Measurements from ENCODE around the gene SLIT3. TPM values are rescaled to one million over a fixed set of nuclear protein-coding genes. Genes with fewer than 3 reads are reported as not detected.
"Not testable (repeated sequence)": the region's sequence is repeated elsewhere in the genome, so short reads cannot be mapped to it uniquely, and the experiment has no call there.

SLIT3 gene
- polyA plus RNA-seq, 6 donors from 2014 or later = not detected

DNA sequence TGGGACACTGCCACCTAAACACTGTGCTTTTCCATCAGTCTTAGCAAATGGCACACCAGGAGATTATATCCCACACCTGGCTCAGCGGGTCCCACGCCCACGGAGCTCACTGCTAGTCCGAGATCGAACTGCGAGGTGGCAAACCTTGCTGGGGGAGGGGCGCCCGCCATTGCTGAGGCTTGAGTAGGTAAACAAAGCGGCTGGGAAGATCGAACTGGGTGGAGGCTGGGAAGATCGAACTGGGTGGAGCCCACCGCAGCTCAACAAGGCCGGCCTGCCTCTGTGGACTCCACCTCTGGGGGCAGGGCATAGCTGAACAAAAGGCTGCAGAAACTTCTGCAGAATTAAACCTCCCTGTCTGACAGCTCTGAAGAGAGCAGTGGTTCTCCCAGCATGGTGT, 670.0 kb downstream of the SLIT3 start:
- not testable (repeated sequence) for H3K4me1 Mint-ChIP-seq; DNase-seq; H3K27ac Mint-ChIP-seq; H3K4me3 Mint-ChIP-seq; ATAC-seq (ENCODE audit: low read depth in 2 of 2)
- peaks cover 22 to 35% (median 32%) of the 10 kb centered on the region in 3 donors for H3K27me3 Mint-ChIP-seq
- H3K36me3 Mint-ChIP-seq = peaks cover 0 to 18% of the 10 kb centered on the region in 2 donors
- peaks cover 4 to 21% (median 12%) of the 10 kb centered on the region in 7 donors for H3K9me3 Mint-ChIP-seq

DNA sequence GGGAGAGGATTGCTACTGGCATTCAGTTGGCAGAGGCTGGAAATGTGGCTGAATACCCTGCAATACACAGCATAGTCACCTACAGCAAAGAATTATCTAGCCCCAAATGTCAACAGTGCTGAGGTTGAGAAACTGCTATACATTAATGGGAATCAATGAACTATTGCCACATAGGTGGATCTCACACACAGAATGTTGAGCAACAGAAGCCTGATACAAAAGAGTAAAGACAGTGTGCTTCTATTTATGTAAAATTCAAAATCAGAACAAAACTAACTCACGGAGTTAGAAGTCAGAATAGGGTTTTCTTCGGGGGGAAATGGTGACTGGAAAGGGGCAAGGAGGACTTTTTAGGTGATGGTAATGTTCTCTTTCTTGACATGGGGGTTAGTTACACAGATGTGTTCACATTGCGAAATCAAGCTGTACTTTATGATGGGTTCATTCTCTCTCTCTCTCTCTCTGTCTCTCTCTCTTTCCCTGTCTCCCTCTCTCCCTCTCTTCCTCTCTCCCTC, 676.0 kb downstream of the SLIT3 start:
- Mint-ChIP-seq H3K9me3 (peaks cover under 1 to 12% (median 2%) of the 10 kb centered on the region in 7 donors), H3K27me3 (peaks cover 23 to 33% (median 26%) of the 10 kb centered on the region in 3 donors), H3K36me3 (peaks cover 0 to 11% of the 10 kb centered on the region in 2 donors)

DNA sequence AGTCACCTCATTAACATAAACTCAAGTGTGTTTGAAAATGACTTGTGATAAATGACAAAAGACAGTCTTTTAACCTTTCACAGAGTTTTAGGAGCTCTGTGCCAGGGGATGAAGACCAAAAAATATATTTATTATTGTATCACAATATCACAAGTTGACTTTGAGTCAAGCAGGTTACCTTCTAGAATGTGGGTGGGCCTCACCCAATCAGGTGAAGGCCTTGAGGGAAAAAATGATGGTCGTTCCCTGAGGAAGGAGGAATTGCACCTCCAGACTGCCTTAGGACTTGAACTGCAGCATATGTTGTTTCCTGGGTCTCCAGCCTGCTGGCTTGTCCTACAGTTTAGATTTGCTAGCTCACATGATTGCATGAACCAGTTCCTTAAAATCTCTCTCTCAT, 680.1 kb downstream of the SLIT3 start:
- peaks cover 0 to 28% (median 10%) of the 10 kb centered on the region in 3 donors for H3K27me3 Mint-ChIP-seq
- H3K36me3 Mint-ChIP-seq = no peaks in the 10 kb centered on the region
- H3K27ac Mint-ChIP-seq = no peak overlapping the region
- no peak for ATAC-seq (ENCODE audit: low read depth in 2 of 2)
- DNase-seq = no peak
- no peak overlapping the region for H3K4me3 Mint-ChIP-seq
- H3K9me3 Mint-ChIP-seq = peaks cover 0 to 3% (median 0%) of the 10 kb centered on the region in 7 donors
- no peaks in the 10 kb centered on the region for H3K4me1 Mint-ChIP-seq

More for the DNA sequence above, 676.0 kb downstream of the SLIT3 start:
- DNase-seq (no peak), ATAC-seq (ENCODE audit: low read depth in 2 of 2) (no peak)
- Mint-ChIP-seq H3K4me3 (no peak overlapping the region), H3K4me1 (no peaks in the 10 kb centered on the region), H3K27ac (no peak overlapping the region)

GRCh38 chr5:168614661-168615060, 686.3 kb downstream of the SLIT3 start:
- ATAC-seq (ENCODE audit: low read depth in 2 of 2) (no peak), DNase-seq (no peak)
- Mint-ChIP-seq H3K4me1 (peaks cover 0 to 9% (median 7%) of the 10 kb centered on the region in 3 donors), H3K36me3 (no peaks in the 10 kb centered on the region), H3K27ac (no peak overlapping the region), H3K9me3 (peaks cover 0 to 7% (median 2%) of the 10 kb centered on the region in 7 donors), H3K27me3 (peaks cover 8 to 13% (median 13%) of the 10 kb centered on the region in 3 donors), H3K4me3 (no peak overlapping the region)

GRCh38 chr5:168613996-168614395, 686.9 kb downstream of the SLIT3 start:
- no peak for DNase-seq
- H3K4me1 Mint-ChIP-seq = peaks cover 0 to 9% (median 7%) of the 10 kb centered on the region in 3 donors
- peaks cover 0 to 7% (median 2%) of the 10 kb centered on the region in 7 donors for H3K9me3 Mint-ChIP-seq
- no peak for ATAC-seq (ENCODE audit: low read depth in 2 of 2)
- H3K36me3 Mint-ChIP-seq = no peaks in the 10 kb centered on the region
- no peak overlapping the region for H3K27ac Mint-ChIP-seq
- no peak overlapping the region for H3K4me3 Mint-ChIP-seq
- peaks cover 8 to 13% (median 10%) of the 10 kb centered on the region in 3 donors for H3K27me3 Mint-ChIP-seq

DNA sequence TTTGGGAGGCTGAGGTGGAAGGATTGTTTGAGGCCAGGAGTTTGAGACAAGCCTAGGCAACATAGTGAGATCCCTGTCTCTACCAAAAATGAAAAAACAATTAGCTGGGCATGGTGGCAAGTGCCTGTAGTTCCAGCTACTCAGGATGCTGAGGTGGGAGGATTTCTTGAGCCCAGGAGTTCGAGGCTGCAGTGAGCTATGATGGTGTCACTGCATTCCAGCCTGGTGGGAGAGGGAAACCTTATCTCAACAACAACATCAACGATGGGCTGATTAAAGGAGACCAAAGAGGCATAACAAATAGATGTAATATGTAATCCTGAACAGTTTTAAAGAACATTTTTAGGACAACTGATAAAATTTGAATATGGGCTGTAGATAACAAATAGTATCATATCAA, 687.5 kb downstream of the SLIT3 start:
- Mint-ChIP-seq H3K9me3 (peaks cover 0 to 7% (median 2%) of the 10 kb centered on the region in 7 donors), H3K4me1 (peaks cover 0 to 9% (median 7%) of the 10 kb centered on the region in 3 donors), H3K27ac (peak overlapping the region in 1 of 6 donors; percentile 27), H3K27me3 (peaks cover 8 to 13% (median 10%) of the 10 kb centered on the region in 3 donors), H3K36me3 (no peaks in the 10 kb centered on the region), H3K4me3 (no peak overlapping the region)
- no peak for DNase-seq
- ATAC-seq (ENCODE audit: low read depth in 2 of 2) = no peak

GRCh38 chr5:168612996-168613395, 687.9 kb downstream of the SLIT3 start:
- Mint-ChIP-seq H3K36me3 (no peaks in the 10 kb centered on the region), H3K27ac (peak overlapping the region in 1 of 6 donors; percentile 27), H3K4me1 (peaks cover 0 to 9% (median 7%) of the 10 kb centered on the region in 3 donors), H3K4me3 (no peak overlapping the region), H3K9me3 (peaks cover 0 to 7% (median 2%) of the 10 kb centered on the region in 7 donors), H3K27me3 (peaks cover 8 to 13% (median 10%) of the 10 kb centered on the region in 3 donors)
- ATAC-seq (ENCODE audit: low read depth in 2 of 2) (peak in 1 of 2 donors; percentile 35), DNase-seq (no peak)

DNA sequence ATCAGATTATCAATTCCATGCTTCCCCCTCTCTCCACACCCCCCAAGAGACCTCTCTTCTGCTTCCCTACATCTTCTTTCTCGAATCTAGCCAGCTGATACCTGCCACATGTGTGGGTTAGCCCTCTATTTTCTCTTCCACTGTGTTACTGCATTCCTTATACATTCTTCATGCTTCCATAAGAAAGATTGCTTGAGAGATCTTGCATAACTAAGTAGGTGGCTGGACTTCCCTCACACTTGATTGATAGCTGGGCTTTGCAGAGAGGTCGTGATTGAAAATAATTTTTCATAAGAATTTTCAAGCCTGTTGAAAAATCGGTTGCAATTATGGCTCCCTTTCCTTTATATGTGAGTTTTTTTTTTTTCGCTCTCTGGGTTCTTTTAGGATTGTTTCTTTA, 688.8 kb downstream of the SLIT3 start:
- Mint-ChIP-seq H3K9me3 (peaks cover 0 to 7% (median 2%) of the 10 kb centered on the region in 7 donors), H3K4me1 (peaks cover 0 to 9% (median 7%) of the 10 kb centered on the region in 3 donors), H3K27ac (no peak overlapping the region), H3K36me3 (no peaks in the 10 kb centered on the region), H3K4me3 (no peak overlapping the region), H3K27me3 (peaks cover 6 to 16% (median 15%) of the 10 kb centered on the region in 3 donors)
- ATAC-seq (ENCODE audit: low read depth in 2 of 2) = no peak
- DNase-seq = no peak
